HepG2 (cell line): Measurements from ENCODE around the gene ATXN7L2. TPM values are rescaled to one million over a fixed set of nuclear protein-coding genes. Genes with fewer than 3 reads are reported as not detected.

Experiments
- BORCS8-MEF2B ChIP-seq: sonication (generic); formaldehyde crosslinking; IDR thresholded peaks from 2 replicates; pipeline ENCODE4 v1.8.0; 2022; ENCODE audit warnings: mild to moderate bottlenecking, missing genetic modification reagents
- CBX1 ChIP-seq: IDR thresholded peaks from one replicate; pipeline ENCODE4 v1.6.1; 2016; ENCODE audit warnings: antibody characterized with exemption, low read depth
- CREM ChIP-seq, 2 experiments: sonication (generic) in 1 of 2; formaldehyde crosslinking in 1 of 2; IDR thresholded peaks; 2 replicates each; pipeline versions ENCODE4 v1.4.0 to v1.6.1; 2016 to 2020; ENCODE audit warnings: antibody characterized with exemption in 1 of 2, mild to moderate bottlenecking in 1 of 2, missing genetic modification reagents in 1 of 2
- EP300 ChIP-seq, 3 experiments: sonication (generic) in 1 of 3; formaldehyde crosslinking in 1 of 3; IDR thresholded peaks; 2 replicates each; pipeline versions ENCODE4 v1.5.1 to v1.6.1; 2011 to 2020; ENCODE audit warnings: low read depth in 2 of 3, low read length in 2 of 3, borderline replicate concordance in 1 of 3, improper control_type of control experiment in 1 of 3, mild to moderate bottlenecking in 1 of 3, missing genetic modification reagents in 1 of 3, moderate library complexity in 1 of 3
- FOXM1 ChIP-seq: sonication (generic); formaldehyde crosslinking; IDR thresholded peaks from 2 replicates; pipeline ENCODE4 v1.5.0; 2020; ENCODE audit warnings: missing genetic modification reagents
- GABPA ChIP-seq, 2 experiments: IDR thresholded peaks; 2 replicates each; pipeline ENCODE4 v1.6.1; 2011 to 2016; ENCODE audit warnings: low read depth in 2 of 2, low read length in 1 of 2, missing biosample characterization in 1 of 2, missing genetic modification characterization in 1 of 2
- HNRNPL ChIP-seq: fragments of 200-400 bp; formaldehyde crosslinking; IDR thresholded peaks from 2 replicates; pipeline ENCODE4 v1.6.1; 2017; ENCODE audit warnings: mild to moderate bottlenecking, low read depth, low read length
- ISX ChIP-seq: sonication (generic); formaldehyde crosslinking; conservative IDR thresholded peaks from 2 replicates; pipeline ENCODE4 v1.5.0; 2020; ENCODE audit warnings: missing genetic modification reagents
- ONECUT2 ChIP-seq: sonication (generic); formaldehyde crosslinking; IDR thresholded peaks from 2 replicates; pipeline ENCODE4 v1.4.0; 2020; ENCODE audit warnings: missing genetic modification reagents
- PPARG ChIP-seq: conservative IDR thresholded peaks from 2 replicates; pipeline ENCODE4 v1.6.1; 2016; ENCODE audit warnings: missing biosample characterization, missing genetic modification reagents
- PRMT3 ChIP-seq: sonication (generic); formaldehyde crosslinking; IDR thresholded peaks from 2 replicates; pipeline ENCODE4 v1.8.1; 2022; ENCODE audit warnings: low read depth, mild to moderate bottlenecking, moderate library complexity, missing genetic modification reagents, borderline replicate concordance
- SIX1 ChIP-seq: sonication (generic); formaldehyde crosslinking; IDR thresholded peaks from 2 replicates; pipeline ENCODE4 v1.4.0; 2020; ENCODE audit warnings: missing genetic modification reagents, borderline replicate concordance
- ZIK1 ChIP-seq: sonication (generic); formaldehyde crosslinking; IDR thresholded peaks from 2 replicates; pipeline ENCODE4 v1.5.0; 2020; ENCODE audit warnings: mild to moderate bottlenecking, low read depth, missing genetic modification reagents, borderline replicate concordance
- ZNF501 ChIP-seq: sonication (generic); formaldehyde crosslinking; IDR thresholded peaks from 2 replicates; pipeline ENCODE4 v1.5.1; 2020; ENCODE audit warnings: mild to moderate bottlenecking, moderate library complexity, missing genetic modification reagents
- ZNF558 ChIP-seq: sonication (generic); formaldehyde crosslinking; IDR thresholded peaks from 2 replicates; pipeline ENCODE4 v1.9.0; 2022; ENCODE audit warnings: mild to moderate bottlenecking, missing genetic modification reagents, borderline replicate concordance
- ZNF747 ChIP-seq: sonication (generic); formaldehyde crosslinking; IDR thresholded peaks from 2 replicates; pipeline ENCODE4 v1.8.1; 2023; ENCODE audit warnings: missing genetic modification reagents, mild to moderate bottlenecking, borderline replicate concordance
- polyA plus RNA-seq, 8 experiments: library from polyadenylated mRNA; depleted of rRNA in 3 of 8; stranded (reverse) in 7 of 8; unstranded in 1 of 8; fragments of >200 nt; fragmentation: Illumina TruSeq in 4 of 8; extraction: Trizol in 4 of 8; gene quantifications; 2 replicates each; pipeline versions ENCODE4 v1.2.1 to v1.2.3, GENCODE V29; 2011 to 2016; ENCODE audit warnings: low read depth in 4 of 8, missing spikeins in 1 of 8, mixed read lengths in 1 of 8; ENCODE audit not compliant: insufficient read depth in 1 of 8
- total RNA-seq, 5 experiments: library from RNA; depleted of rRNA; stranded (reverse); fragments of >200 nt; fragmentation: Illumina TruSeq; extraction: Trizol; gene quantifications; 2 replicates each; pipeline ENCODE4 v1.2.3, GENCODE V29; 2016; ENCODE audit warnings: low read depth in 1 of 5
- TF ChIP-seq, protein P1 (sequence below): sonication (generic); formaldehyde crosslinking; IDR thresholded peaks from 2 replicates; pipeline ENCODE4 v1.8.0; 2022; ENCODE audit warnings: missing genetic modification reagents, mild to moderate bottlenecking, inconsistent platforms, borderline replicate concordance
- TF ChIP-seq, protein P2 (sequence below): sonication (generic); formaldehyde crosslinking; IDR thresholded peaks from 2 replicates; pipeline ENCODE4 v1.8.1; 2023; ENCODE audit warnings: missing genetic modification reagents, mild to moderate bottlenecking, borderline replicate concordance
- TF ChIP-seq, protein P3 (sequence below): sonication (generic); formaldehyde crosslinking; IDR thresholded peaks from 2 replicates; pipeline ENCODE4 v1.8.1; 2023; ENCODE audit warnings: mild to moderate bottlenecking, inconsistent platforms, moderate library complexity, missing genetic modification reagents, borderline replicate concordance
- TF ChIP-seq, protein P4 (sequence below): IDR thresholded peaks from 2 replicates; pipeline ENCODE4 v1.6.1; 2012; ENCODE audit warnings: low read depth, low read length, improper control_type of control experiment
- TF ChIP-seq, protein P5 (sequence below): sonication (generic); formaldehyde crosslinking; IDR thresholded peaks from 2 replicates; pipeline ENCODE4 v1.4.0; 2020; ENCODE audit warnings: mild to moderate bottlenecking, missing genetic modification reagents
- TF ChIP-seq, protein P6 (sequence below): sonication (generic); formaldehyde crosslinking; IDR thresholded peaks from 2 replicates; pipeline ENCODE4 v1.8.1; 2023; ENCODE audit warnings: mild to moderate bottlenecking, moderate library complexity, missing genetic modification reagents

ATXN7L2 gene
- total and polyA plus RNA-seq, 2 of the 13 experiments (the other 11 are each of a cell fraction or from before 2014, with no cell fraction given): 2.7 to 2.8 TPM

DNA sequence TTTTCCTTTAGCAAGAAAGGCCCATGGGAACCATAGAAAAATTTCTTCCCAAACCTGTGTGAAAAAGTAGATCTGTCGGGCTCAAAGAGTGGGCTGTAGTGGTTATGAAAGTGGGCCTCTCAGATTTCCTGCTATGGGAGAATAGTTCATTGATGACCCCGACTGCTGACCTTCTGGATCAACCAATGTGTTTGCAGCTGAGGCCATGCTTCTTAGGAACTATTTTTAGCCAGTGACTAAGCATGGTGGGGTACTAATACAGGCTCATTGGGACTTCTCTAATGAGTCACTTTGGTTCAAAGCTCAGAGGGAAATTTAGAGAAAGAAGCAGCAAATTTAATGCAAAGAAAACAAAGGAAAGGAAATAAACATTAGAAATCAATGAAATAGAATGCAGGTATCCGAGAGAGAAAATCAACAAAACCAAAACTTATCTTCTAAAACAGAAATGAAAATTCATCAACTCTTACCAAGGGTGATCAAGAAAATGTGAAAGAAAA, 44.9 kb upstream of the ATXN7L2 start (continued):
- TF ChIP-seq CREM (IDR thresholded peaks at IDR 0.05): 0 out of 2 replicates have a peak, but pooled peaks have one; percentile 13
- no peak for TF ChIP-seq CREM (CRISPR knock-in tag; IDR thresholded peaks at IDR 0.05)
- no peak for TF ChIP-seq GABPA (IDR thresholded peaks at IDR 0.05; ENCODE audit: low read depth, low read length)
- TF ChIP-seq GABPA (CRISPR knock-in tag; IDR thresholded peaks at IDR 0.05; ENCODE audit: low read depth): 0 out of 2 replicates have a peak, but pooled peaks have one; percentile 11
- no peak for TF ChIP-seq ZNF501
- no peak for TF ChIP-seq ZIK1 (CRISPR knock-in tag)
- TF ChIP-seq SIX1 (CRISPR knock-in tag): 0 out of 2 replicates have a peak, but pooled peaks have one; percentile 14
- TF ChIP-seq, protein P1, sequence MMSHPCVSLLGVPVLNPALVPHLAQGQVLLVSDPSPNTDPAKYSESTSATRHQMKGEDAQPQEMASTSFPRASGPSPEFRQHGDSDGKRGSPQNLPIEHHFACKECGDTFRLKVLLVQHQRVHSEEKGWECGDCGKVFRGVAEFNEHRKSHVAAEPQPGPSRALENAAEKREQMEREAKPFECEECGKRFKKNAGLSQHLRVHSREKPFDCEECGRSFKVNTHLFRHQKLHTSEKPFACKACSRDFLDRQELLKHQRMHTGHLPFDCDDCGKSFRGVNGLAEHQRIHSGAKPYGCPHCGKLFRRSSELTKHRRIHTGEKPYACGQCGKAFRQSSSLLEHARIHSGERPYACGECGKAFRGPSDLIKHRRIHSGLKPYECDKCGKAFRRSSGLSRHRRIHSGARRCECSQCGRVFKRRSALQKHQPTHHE (CRISPR knock-in tag): no peak
- TF ChIP-seq HNRNPL: no peak
- TF ChIP-seq, protein P2, sequence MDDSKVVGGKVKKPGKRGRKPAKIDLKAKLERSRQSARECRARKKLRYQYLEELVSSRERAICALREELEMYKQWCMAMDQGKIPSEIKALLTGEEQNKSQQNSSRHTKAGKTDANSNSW (CRISPR knock-in tag): no peak
- no peak for TF ChIP-seq CBX1
- no peak for TF ChIP-seq ZNF747 (CRISPR knock-in tag)
- TF ChIP-seq BORCS8-MEF2B: no peak
- no peak for TF ChIP-seq ZNF558 (CRISPR knock-in tag)
- TF ChIP-seq EP300 (IDR thresholded peaks at IDR 0.05; ENCODE audit: low read depth in 2 of 2, low read length in 2 of 2): peak in 1 of 2 experiments; percentile 41; a peak in 1 of 4 replicates
- no peak for TF ChIP-seq EP300 (CRISPR knock-in tag; IDR thresholded peaks at IDR 0.05; ENCODE audit: borderline replicate concordance)
- no peak for TF ChIP-seq ONECUT2
- TF ChIP-seq, protein P3, sequence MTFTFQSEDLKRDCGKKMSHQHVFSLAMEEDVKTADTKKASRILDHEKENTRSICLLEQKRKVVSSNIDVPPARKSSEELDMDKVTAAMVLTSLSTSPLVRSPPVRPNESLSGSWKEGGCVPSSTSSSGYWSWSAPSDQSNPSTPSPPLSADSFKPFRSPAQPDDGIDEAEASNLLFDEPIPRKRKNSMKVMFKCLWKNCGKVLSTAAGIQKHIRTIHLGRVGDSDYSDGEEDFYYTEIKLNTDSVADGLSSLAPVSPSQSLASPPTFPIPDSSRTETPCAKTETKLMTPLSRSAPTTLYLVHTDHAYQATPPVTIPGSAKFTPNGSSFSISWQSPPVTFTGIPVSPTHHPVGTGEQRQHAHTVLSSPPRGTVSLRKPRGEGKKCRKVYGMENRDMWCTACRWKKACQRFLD: no peak
- TF ChIP-seq FOXM1 (CRISPR knock-in tag): no peak
- TF ChIP-seq, protein P4, sequence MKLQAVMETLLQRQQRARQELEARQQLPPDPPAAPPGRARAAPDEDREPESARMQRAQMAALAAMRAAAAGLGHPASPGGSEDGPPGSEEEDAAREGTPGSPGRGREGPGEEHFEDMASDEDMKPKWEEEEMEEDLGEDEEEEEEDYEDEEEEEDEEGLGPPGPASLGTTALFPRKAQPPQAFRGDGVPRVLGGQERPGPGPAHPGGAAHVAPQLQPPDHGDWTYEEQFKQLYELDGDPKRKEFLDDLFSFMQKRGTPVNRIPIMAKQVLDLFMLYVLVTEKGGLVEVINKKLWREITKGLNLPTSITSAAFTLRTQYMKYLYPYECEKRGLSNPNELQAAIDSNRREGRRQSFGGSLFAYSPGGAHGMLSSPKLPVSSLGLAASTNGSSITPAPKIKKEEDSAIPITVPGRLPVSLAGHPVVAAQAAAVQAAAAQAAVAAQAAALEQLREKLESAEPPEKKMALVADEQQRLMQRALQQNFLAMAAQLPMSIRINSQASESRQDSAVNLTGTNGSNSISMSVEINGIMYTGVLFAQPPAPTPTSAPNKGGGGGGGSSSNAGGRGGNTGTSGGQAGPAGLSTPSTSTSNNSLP: peak; percentile 37; the same call in 1 of the 2 replicates
- TF ChIP-seq ISX: no peak
- TF ChIP-seq PRMT3 (CRISPR knock-in tag): no peak
- TF ChIP-seq, protein P5, sequence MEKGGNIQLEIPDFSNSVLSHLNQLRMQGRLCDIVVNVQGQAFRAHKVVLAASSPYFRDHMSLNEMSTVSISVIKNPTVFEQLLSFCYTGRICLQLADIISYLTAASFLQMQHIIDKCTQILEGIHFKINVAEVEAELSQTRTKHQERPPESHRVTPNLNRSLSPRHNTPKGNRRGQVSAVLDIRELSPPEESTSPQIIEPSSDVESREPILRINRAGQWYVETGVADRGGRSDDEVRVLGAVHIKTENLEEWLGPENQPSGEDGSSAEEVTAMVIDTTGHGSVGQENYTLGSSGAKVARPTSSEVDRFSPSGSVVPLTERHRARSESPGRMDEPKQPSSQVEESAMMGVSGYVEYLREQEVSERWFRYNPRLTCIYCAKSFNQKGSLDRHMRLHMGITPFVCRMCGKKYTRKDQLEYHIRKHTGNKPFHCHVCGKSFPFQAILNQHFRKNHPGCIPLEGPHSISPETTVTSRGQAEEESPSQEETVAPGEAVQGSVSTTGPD (CRISPR knock-in tag): no peak
- TF ChIP-seq, protein P6, sequence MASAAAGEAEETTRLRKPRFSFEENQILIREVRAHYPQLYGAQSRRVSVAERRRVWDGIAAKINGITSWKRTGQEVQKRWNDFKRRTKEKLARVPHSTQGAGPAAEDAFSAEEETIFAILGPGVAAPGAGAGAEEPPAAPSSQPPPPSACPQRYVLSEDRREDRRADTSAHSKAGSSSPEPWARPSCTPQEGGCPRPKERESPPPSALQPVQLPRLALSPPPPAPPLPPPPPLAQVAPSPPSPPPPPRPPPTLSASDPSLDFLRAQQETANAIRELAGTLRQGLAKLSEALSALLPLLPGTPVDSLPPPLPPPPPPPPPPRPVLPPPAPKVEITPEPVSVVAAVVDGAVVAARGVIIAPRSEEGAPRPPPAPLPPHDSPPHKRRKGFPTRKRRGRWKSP (CRISPR knock-in tag): no peak
- no peak for TF ChIP-seq PPARG (CRISPR knock-in tag)
